Caco-2 (cell line): ENCODE results near the gene SMKR1. TPM values are rescaled to one million over a fixed set of nuclear protein-coding genes. Genes with fewer than 3 reads are reported as not detected.

Source experiments
- BruUV-seq: library from RNA; stranded (reverse); fragments of 400-500 nt; replicated peaks from 2 replicates; lab custom pipeline; 2021; lab: Mats Ljungman, UMichigan
- CTCF ChIA-PET: fragments of 300-600 bp; sonication (Branson Sonifier 250); formaldehyde crosslinking; loops from one replicate; lab custom pipeline; 2022; ENCODE audit warnings: antibody characterized with exemption; lab: Charles Lee
- POLR2A ChIA-PET: fragments of 300-600 bp; sonication (Branson Sonifier 250); formaldehyde crosslinking; loops from one replicate; lab custom pipeline; 2022; ENCODE audit warnings: antibody characterized with exemption; lab: Charles Lee
- DNase-seq, 2 experiments: peaks; one replicate each; pipeline versions ENCODE4 v3.0.0 to v3.0.0-alpha.2; 2020 to 2022
- H3K27me3 ChIP-seq: replicated peaks from 2 replicates; pipeline ENCODE4 v1.6.0; 2011; ENCODE audit warnings: low read length; ENCODE audit not compliant: control insufficient read depth, insufficient read depth
- H3K36me3 ChIP-seq: 2 replicates; pipeline ENCODE4 v1.5.1; 2011; ENCODE audit warnings: low read length; ENCODE audit not compliant: control insufficient read depth, insufficient read depth
- H3K4me1 ChIP-seq: fragments of 250-450 bp; sonication (Bioruptor Pico); 2 replicates; pipeline ENCODE4 v1.5.1; 2020; ENCODE audit warnings: mild to moderate bottlenecking
- H3K4me3 ChIP-seq: 2 replicates; pipeline ENCODE4 v1.5.1; 2011; ENCODE audit warnings: low read depth, mild to moderate bottlenecking, control low read depth, low read length
- H3K9me3 ChIP-seq: fragments of 250-450 bp; sonication (Bioruptor Pico); 2 replicates; pipeline ENCODE4 v1.5.1; 2020; ENCODE audit warnings: mild to moderate bottlenecking, moderate library complexity
- H3K27ac Mint-ChIP-seq: one replicate; pipeline ENCODE4 v1.8.0; 2022; ENCODE audit warnings: mixed read lengths; ENCODE audit not compliant: unreplicated experiment
- H3K27me3 Mint-ChIP-seq: one replicate; pipeline ENCODE4 v1.8.0; 2022; ENCODE audit warnings: mixed read lengths; ENCODE audit not compliant: insufficient read depth, unreplicated experiment
- H3K36me3 Mint-ChIP-seq: one replicate; pipeline ENCODE4 v1.8.0; 2022; ENCODE audit warnings: mild to moderate bottlenecking, mixed read lengths; ENCODE audit not compliant: insufficient read depth, unreplicated experiment
- H3K4me1 Mint-ChIP-seq: one replicate; pipeline ENCODE4 v1.8.0; 2022; ENCODE audit warnings: low read depth, mixed read lengths; ENCODE audit not compliant: unreplicated experiment
- H3K4me3 Mint-ChIP-seq: one replicate; pipeline ENCODE4 v1.8.0; 2022; ENCODE audit warnings: mild to moderate bottlenecking, moderate library complexity, mixed read lengths; ENCODE audit not compliant: unreplicated experiment
- H3K9me3 Mint-ChIP-seq: one replicate; pipeline ENCODE4 v1.8.0; 2022; ENCODE audit warnings: mixed read lengths; ENCODE audit not compliant: unreplicated experiment
- CTCF ChIP-seq, 2 experiments: fragments of 200-600 bp in 1 of 2; IDR thresholded peaks; 1 replicate in 1 of 2; 2 replicates in 1 of 2; pipeline versions ENCODE4 v1.5.1 to v1.8.0; 2011 to 2022; ENCODE audit warnings: antibody characterized with exemption in 1 of 2, control low read depth in 1 of 2, inconsistent platforms in 1 of 2, low read depth in 1 of 2, low read length in 1 of 2, mild to moderate bottlenecking in 1 of 2, moderate library complexity in 1 of 2; ENCODE audit not compliant: insufficient read depth in 1 of 2, severe bottlenecking in 1 of 2, unreplicated experiment in 1 of 2
- intact Hi-C: fragments of 100-400 bp; cut with micrococcal nuclease; formaldehyde crosslinking; loops from one replicate; pipeline ENCODE4 v1.10.0; 2022; ENCODE audit not compliant: unreplicated experiment
- total RNA-seq: library from RNA; stranded (reverse); gene quantifications from 2 replicates; pipeline ENCODE4 v1.2.3, GENCODE V29; 2022

Gene SMKR1
- total RNA-seq, 1 experiment from 2014 or later, result not detected

GRCh38 chr7:129493555-129493954, 8.8 kb upstream of the SMKR1 start:
- BruUV-seq, result no TSS peak
- CTCF ChIA-PET, result interaction anchor here (0.5 kb wide), 1 partner anchor 276 kb away, joined by 7 read pairs; no protein-coding TSS in a partner anchor
- intact Hi-C loops, result no loop called here
- Mint-ChIP-seq H3K4me3 (no peak overlapping the region), H3K9me3 (no peaks in the 10 kb centered on the region), H3K27me3 (no peaks in the 10 kb centered on the region), H3K27ac (no peak overlapping the region), H3K36me3 (no peaks in the 10 kb centered on the region), H3K4me1 (peaks cover 28% of the 10 kb centered on the region)
- POLR2A ChIA-PET, result interaction anchor here (0.7 kb wide), 1 partner anchor 59 kb away, joined by 5 read pairs; the partner anchor contains the start of gene STRIP2
- Histone ChIP-seq H3K27me3 (no peaks in the 10 kb centered on the region), H3K36me3 (no peaks in the 10 kb centered on the region), H3K9me3 (no peaks in the 10 kb centered on the region), H3K4me1 (no peaks in the 10 kb centered on the region), H3K4me3 (no peak overlapping the region)
- no peak for DNase-seq
- peak in 1 of 2 experiments; percentile 9 for TF ChIP-seq CTCF (IDR thresholded peaks at IDR 0.05; ENCODE audit: insufficient read depth in 1 of 2, low read depth in 1 of 2, low read length in 1 of 2, severe bottlenecking in 1 of 2, unreplicated experiment in 1 of 2)

GRCh38 chr7:129494041-129494440, 8.3 kb upstream of the SMKR1 start:
- ChIA-PET POLR2A (interaction anchor here (0.7 kb wide), 1 partner anchor 60 kb away, joined by 5 read pairs; the partner anchor contains the start of gene STRIP2), CTCF (interaction anchor here (0.5 kb wide), 1 partner anchor 277 kb away, joined by 7 read pairs; no protein-coding TSS in a partner anchor)
- no peak for DNase-seq
- Histone ChIP-seq H3K4me3 (no peak overlapping the region), H3K4me1 (no peaks in the 10 kb centered on the region), H3K9me3 (no peaks in the 10 kb centered on the region), H3K36me3 (no peaks in the 10 kb centered on the region), H3K27me3 (no peaks in the 10 kb centered on the region)
- no peaks in the 10 kb centered on the region for H3K27me3 Mint-ChIP-seq
- no peaks in the 10 kb centered on the region for H3K36me3 Mint-ChIP-seq
- H3K4me3 Mint-ChIP-seq, result no peak overlapping the region
- H3K27ac Mint-ChIP-seq, result no peak overlapping the region
- intact Hi-C loops, result no loop called here
- H3K9me3 Mint-ChIP-seq, result no peaks in the 10 kb centered on the region
- TF ChIP-seq CTCF (IDR thresholded peaks at IDR 0.05; ENCODE audit: insufficient read depth in 1 of 2, low read depth in 1 of 2, low read length in 1 of 2, severe bottlenecking in 1 of 2, unreplicated experiment in 1 of 2), result no peak
- peaks cover 28% of the 10 kb centered on the region for H3K4me1 Mint-ChIP-seq
- BruUV-seq, result no TSS peak

- ChIA-PET POLR2A (no interaction called here), CTCF (no interaction called here)
- Histone ChIP-seq H3K4me3 (no peak overlapping the region), H3K9me3 (no peaks in the 10 kb centered on the region), H3K36me3 (no peaks in the 10 kb centered on the region), H3K27me3 (no peaks in the 10 kb centered on the region), H3K4me1 (no peaks in the 10 kb centered on the region)
- Mint-ChIP-seq H3K27me3 (no peaks in the 10 kb centered on the region), H3K36me3 (no peaks in the 10 kb centered on the region), H3K9me3 (no peaks in the 10 kb centered on the region), H3K4me1 (peaks cover 28% of the 10 kb centered on the region), H3K27ac (no peak overlapping the region), H3K4me3 (no peak overlapping the region)
- intact Hi-C loops, result no loop called here
- no TSS peak for BruUV-seq
- TF ChIP-seq CTCF (IDR thresholded peaks at IDR 0.05; ENCODE audit: insufficient read depth in 1 of 2, low read depth in 1 of 2, low read length in 1 of 2, severe bottlenecking in 1 of 2, unreplicated experiment in 1 of 2), result no peak
- no peak for DNase-seq
Measured at GRCh38 chr7:129495987-129496386, 6.3 kb upstream of the SMKR1 start.
